Fibroblast of upper back skin (primary cell): ENCODE results near the gene OR2T5.
"Not testable (repeated sequence)": the region's sequence is repeated elsewhere in the genome, so short reads cannot be mapped to it uniquely, and the experiment has no call there.

Experiments
- DNase-seq: peaks from one replicate; pipeline ENCODE4 v3.0.0-alpha.2; 2013

The OR2T5 gene

DNA sequence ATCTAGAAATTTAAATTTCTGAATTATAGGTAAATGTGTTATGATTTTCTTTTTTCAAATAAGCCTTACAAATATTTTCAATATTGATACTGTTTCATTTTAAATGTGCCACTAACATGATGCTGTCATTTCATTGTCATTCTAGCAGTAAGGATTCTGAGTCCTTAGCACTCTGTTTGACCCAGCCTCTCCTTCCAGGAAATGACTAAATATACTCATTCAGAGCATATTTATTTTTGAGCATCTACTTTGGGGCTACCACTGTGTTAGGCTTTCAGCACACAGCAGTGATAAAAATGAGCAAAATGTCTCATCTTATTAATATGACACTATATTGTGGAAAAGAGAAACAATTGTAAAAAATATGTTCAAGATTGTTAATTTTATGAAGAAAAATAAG, 21.8 kb downstream of the OR2T5 start:
- DNase-seq, result not testable (repeated sequence)

DNA sequence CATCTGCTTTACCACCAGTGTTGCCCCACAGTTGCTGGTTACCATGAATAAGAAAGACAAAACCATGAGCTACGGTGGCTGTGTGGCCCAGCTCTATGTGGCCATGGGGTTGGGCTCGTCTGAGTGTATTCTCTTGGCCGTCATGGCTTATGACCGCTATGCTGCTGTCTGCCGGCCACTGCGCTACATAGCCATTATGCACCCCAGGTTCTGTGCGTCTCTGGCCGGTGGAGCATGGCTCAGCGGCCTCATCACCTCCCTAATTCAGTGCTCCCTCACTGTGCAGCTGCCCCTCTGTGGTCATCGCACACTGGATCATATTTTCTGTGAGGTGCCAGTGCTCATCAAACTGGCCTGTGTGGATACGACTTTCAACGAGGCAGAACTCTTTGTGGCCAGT, 33.5 kb downstream of the OR2T5 start:
- DNase-seq, result no peak

DNA sequence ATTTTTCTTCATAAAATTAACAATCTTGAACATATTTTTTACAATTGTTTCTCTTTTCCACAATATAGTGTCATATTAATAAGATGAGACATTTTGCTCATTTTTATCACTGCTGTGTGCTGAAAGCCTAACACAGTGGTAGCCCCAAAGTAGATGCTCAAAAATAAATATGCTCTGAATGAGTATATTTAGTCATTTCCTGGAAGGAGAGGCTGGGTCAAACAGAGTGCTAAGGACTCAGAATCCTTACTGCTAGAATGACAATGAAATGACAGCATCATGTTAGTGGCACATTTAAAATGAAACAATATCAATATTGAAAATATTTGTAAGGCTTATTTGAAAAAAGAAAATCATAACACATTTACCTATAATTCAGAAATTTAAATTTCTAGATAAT, 49.1 kb downstream of the OR2T5 start:
- DNase-seq, result not testable (repeated sequence)
